ENCODE measurements around the gene PREX1. TPM values are rescaled to one million over a fixed set of nuclear protein-coding genes. Genes with fewer than 3 reads are reported as not detected.

PREX1 gene
- total RNA-seq, 1 donor from 2014 or later = 2.9 TPM

GRCh38 chr20:48625136-48625900, 202.5 kb downstream of the PREX1 start:
- no peak for DNase-seq (ENCODE audit: low spot score, unreplicated experiment)
- no peaks in the 10 kb centered on the region for H3K9me3 Mint-ChIP-seq (ENCODE audit: low read depth)
- H3K27me3 Mint-ChIP-seq = no peaks in the 10 kb centered on the region
- H3K27ac Mint-ChIP-seq = no peak overlapping the region
- peaks cover 3% of the 10 kb centered on the region for H3K4me1 Mint-ChIP-seq (ENCODE audit: low read depth)
- H3K4me3 Mint-ChIP-seq (ENCODE audit: low read depth) = no peak overlapping the region
- H3K36me3 Mint-ChIP-seq (ENCODE audit: insufficient read depth) = no peaks in the 10 kb centered on the region
- TF ChIP-seq CTCF (IDR thresholded peaks at IDR 0.05; ENCODE audit: unreplicated experiment) = no peak

- no peak overlapping the region for H3K4me3 Mint-ChIP-seq (ENCODE audit: low read depth)
- no peak for TF ChIP-seq CTCF (IDR thresholded peaks at IDR 0.05; ENCODE audit: unreplicated experiment)
- no peaks in the 10 kb centered on the region for H3K27me3 Mint-ChIP-seq
- no peak for DNase-seq (ENCODE audit: low spot score, unreplicated experiment)
- no peaks in the 10 kb centered on the region for H3K9me3 Mint-ChIP-seq (ENCODE audit: low read depth)
- H3K36me3 Mint-ChIP-seq (ENCODE audit: insufficient read depth) = no peaks in the 10 kb centered on the region
- no peak overlapping the region for H3K27ac Mint-ChIP-seq
- H3K4me1 Mint-ChIP-seq (ENCODE audit: low read depth) = peaks cover 3% of the 10 kb centered on the region
Measured at GRCh38 chr20:48624315-48625020, 203.3 kb downstream of the PREX1 start.

- Mint-ChIP-seq H3K36me3 (ENCODE audit: insufficient read depth) (no peaks in the 10 kb centered on the region), H3K4me3 (ENCODE audit: low read depth) (no peak overlapping the region), H3K9me3 (ENCODE audit: low read depth) (no peaks in the 10 kb centered on the region), H3K4me1 (ENCODE audit: low read depth) (peaks cover 3% of the 10 kb centered on the region), H3K27ac (no peak overlapping the region), H3K27me3 (no peaks in the 10 kb centered on the region)
- TF ChIP-seq CTCF (IDR thresholded peaks at IDR 0.05; ENCODE audit: unreplicated experiment) = no peak
- no peak for DNase-seq (ENCODE audit: low spot score, unreplicated experiment)
Measured at GRCh38 chr20:48623906-48624265, 203.9 kb downstream of the PREX1 start.

GRCh38 chr20:48623176-48623905, 204.5 kb downstream of the PREX1 start:
- Mint-ChIP-seq H3K27ac (no peak overlapping the region), H3K4me1 (ENCODE audit: low read depth) (peaks cover 3% of the 10 kb centered on the region), H3K4me3 (ENCODE audit: low read depth) (no peak overlapping the region), H3K9me3 (ENCODE audit: low read depth) (no peaks in the 10 kb centered on the region), H3K27me3 (peaks cover under 1% of the 10 kb centered on the region), H3K36me3 (ENCODE audit: insufficient read depth) (no peaks in the 10 kb centered on the region)
- no peak for TF ChIP-seq CTCF (IDR thresholded peaks at IDR 0.05; ENCODE audit: unreplicated experiment)
- DNase-seq (ENCODE audit: low spot score, unreplicated experiment) = no peak

- H3K4me3 Mint-ChIP-seq (ENCODE audit: low read depth) = no peak overlapping the region
- H3K9me3 Mint-ChIP-seq (ENCODE audit: low read depth) = no peaks in the 10 kb centered on the region
- no peak for DNase-seq (ENCODE audit: low spot score, unreplicated experiment)
- TF ChIP-seq CTCF (IDR thresholded peaks at IDR 0.05; ENCODE audit: unreplicated experiment) = no peak
- H3K27me3 Mint-ChIP-seq = peaks cover 2% of the 10 kb centered on the region
- no peak overlapping the region for H3K27ac Mint-ChIP-seq
- H3K4me1 Mint-ChIP-seq (ENCODE audit: low read depth) = peaks cover 3% of the 10 kb centered on the region
- H3K36me3 Mint-ChIP-seq (ENCODE audit: insufficient read depth) = no peaks in the 10 kb centered on the region
Measured at GRCh38 chr20:48622421-48622820, 205.4 kb downstream of the PREX1 start.

Measured in progenitor cell of endocrine pancreas (in vitro differentiated cells).